HFFc6 (cell line): Measurements from ENCODE around the gene ESPNL. TPM values are rescaled to one million over a fixed set of nuclear protein-coding genes. Genes with fewer than 3 reads are reported as not detected.

ENCODE experiments used
- DNase-seq: peaks from one replicate; pipeline ENCODE4 v3.0.0-alpha.2; 2018
- H3K27ac Mint-ChIP-seq: 2 replicates; pipeline ENCODE4 v1.8.0; 2020; ENCODE audit warnings: mild to moderate bottlenecking, mixed read lengths
- H3K27me3 Mint-ChIP-seq: 2 replicates; pipeline ENCODE4 v1.8.0; 2021; ENCODE audit warnings: mild to moderate bottlenecking, moderate library complexity, mixed read lengths; ENCODE audit not compliant: insufficient read depth
- H3K36me3 Mint-ChIP-seq: 2 replicates; pipeline ENCODE4 v1.8.0; 2021; ENCODE audit warnings: low read depth, mixed read lengths
- H3K4me1 Mint-ChIP-seq: 2 replicates; pipeline ENCODE4 v1.8.0; 2020; ENCODE audit warnings: low read depth, mixed read lengths
- H3K4me3 Mint-ChIP-seq: 2 replicates; pipeline ENCODE4 v1.8.0; 2020; ENCODE audit warnings: mild to moderate bottlenecking, moderate library complexity, mixed read lengths
- H3K9me3 Mint-ChIP-seq: 2 replicates; pipeline ENCODE4 v1.8.0; 2020; ENCODE audit warnings: mild to moderate bottlenecking, mixed read lengths
- total RNA-seq, 6 experiments: library from RNA; stranded (reverse); fragmentation: NEBNext Ultra II Directional; extraction: Animal tissue kit (Norgen Biotek cat#: 25700); gene quantifications; 2 replicates in 1 of 6; 3 replicates in 5 of 6; pipeline ENCODE4 v1.2.3, GENCODE V29; 2021
- TF ChIP-seq, protein P1 (sequence below): fragments of 200-600 bp; sonication (generic); IDR thresholded peaks from 2 replicates; pipeline ENCODE4 v1.5.0; 2021; ENCODE audit warnings: antibody characterized with exemption, mild to moderate bottlenecking

Gene ESPNL
- total RNA-seq, 6 experiments from 2014 or later: 1.0 to 3.0 (median 2.6) TPM

DNA sequence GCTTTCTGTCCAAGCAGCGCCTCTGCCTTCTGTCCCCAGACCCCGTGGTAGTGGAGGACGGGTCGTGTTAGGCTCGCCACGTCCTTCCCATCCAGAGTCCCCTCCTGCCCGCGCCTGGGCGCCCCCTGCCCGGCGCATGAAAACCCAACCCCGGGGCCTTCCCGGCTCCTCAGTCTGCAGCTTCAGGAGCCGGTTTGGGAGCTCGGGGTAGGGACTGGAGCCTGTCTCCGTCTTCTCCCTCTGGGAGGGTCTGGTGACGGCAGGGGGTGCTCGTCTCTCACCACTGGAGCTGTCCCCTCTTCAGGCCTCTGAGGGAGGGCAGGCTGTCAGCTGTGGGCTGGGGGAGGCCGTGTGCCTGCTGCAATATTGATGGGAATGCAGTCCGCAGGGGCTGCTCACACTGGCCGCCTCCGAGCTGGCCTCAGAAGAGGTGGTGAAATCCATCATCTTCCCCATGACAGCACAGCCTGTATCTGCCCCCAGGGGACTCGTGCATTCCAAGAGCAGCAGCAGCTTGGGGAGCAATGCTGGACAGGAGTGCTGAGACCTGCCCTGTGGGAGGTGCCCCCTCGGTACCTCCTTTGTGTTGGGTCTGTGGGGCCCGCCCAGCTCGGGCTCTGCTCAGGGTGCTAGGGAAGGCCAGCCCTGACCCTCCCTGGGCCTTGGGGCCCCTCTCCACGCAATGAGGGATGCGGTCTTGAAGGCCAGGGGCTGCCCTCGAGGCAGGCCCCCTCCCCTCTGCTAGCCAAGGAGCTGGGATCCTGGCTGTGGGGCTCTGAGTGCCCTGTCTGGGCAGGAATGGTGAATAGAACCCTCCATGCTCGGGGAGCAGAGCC, 20.5 kb downstream of the ESPNL start:
- TF ChIP-seq, protein P1, sequence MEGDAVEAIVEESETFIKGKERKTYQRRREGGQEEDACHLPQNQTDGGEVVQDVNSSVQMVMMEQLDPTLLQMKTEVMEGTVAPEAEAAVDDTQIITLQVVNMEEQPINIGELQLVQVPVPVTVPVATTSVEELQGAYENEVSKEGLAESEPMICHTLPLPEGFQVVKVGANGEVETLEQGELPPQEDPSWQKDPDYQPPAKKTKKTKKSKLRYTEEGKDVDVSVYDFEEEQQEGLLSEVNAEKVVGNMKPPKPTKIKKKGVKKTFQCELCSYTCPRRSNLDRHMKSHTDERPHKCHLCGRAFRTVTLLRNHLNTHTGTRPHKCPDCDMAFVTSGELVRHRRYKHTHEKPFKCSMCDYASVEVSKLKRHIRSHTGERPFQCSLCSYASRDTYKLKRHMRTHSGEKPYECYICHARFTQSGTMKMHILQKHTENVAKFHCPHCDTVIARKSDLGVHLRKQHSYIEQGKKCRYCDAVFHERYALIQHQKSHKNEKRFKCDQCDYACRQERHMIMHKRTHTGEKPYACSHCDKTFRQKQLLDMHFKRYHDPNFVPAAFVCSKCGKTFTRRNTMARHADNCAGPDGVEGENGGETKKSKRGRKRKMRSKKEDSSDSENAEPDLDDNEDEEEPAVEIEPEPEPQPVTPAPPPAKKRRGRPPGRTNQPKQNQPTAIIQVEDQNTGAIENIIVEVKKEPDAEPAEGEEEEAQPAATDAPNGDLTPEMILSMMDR: peak; percentile 47; the same call in 1 of the 2 replicates
- H3K4me1 Mint-ChIP-seq: peaks cover 8% of the 10 kb centered on the region
- no peak for DNase-seq

GRCh38 chr2:238121511-238122286, 21.6 kb downstream of the ESPNL start:
- Mint-ChIP-seq H3K4me1 (peaks cover 8% of the 10 kb centered on the region), H3K27me3 (peaks cover 19% of the 10 kb centered on the region), H3K9me3 (no peaks in the 10 kb centered on the region), H3K27ac (no peak overlapping the region), H3K4me3 (no peak overlapping the region), H3K36me3 (0 out of 2 replicates have a peak, but pooled peaks cover 5% of the 10 kb centered on the region)
- DNase-seq: no peak
- TF ChIP-seq, protein P1: no peak

More for the DNA sequence above, 20.5 kb downstream of the ESPNL start:
- Mint-ChIP-seq H3K27ac (no peak overlapping the region), H3K36me3 (0 out of 2 replicates have a peak, but pooled peaks cover 5% of the 10 kb centered on the region), H3K9me3 (no peaks in the 10 kb centered on the region), H3K4me3 (no peak overlapping the region), H3K27me3 (peaks cover 19% of the 10 kb centered on the region)

- Mint-ChIP-seq H3K9me3 (no peaks in the 10 kb centered on the region), H3K4me1 (peaks cover 3% of the 10 kb centered on the region), H3K4me3 (no peak overlapping the region), H3K27ac (no peak overlapping the region), H3K27me3 (peaks cover 15% of the 10 kb centered on the region), H3K36me3 (0 out of 2 replicates have a peak, but pooled peaks cover 2% of the 10 kb centered on the region)
- DNase-seq: no peak
- TF ChIP-seq, protein P1: no peak
Measured at GRCh38 chr2:238122287-238123217, 22.4 kb downstream of the ESPNL start.

GRCh38 chr2:238123218-238123971, 23.3 kb downstream of the ESPNL start:
- Mint-ChIP-seq H3K27me3 (peaks cover 13% of the 10 kb centered on the region), H3K36me3 (no peaks in the 10 kb centered on the region), H3K4me3 (no peak overlapping the region), H3K9me3 (no peaks in the 10 kb centered on the region), H3K4me1 (no peaks in the 10 kb centered on the region), H3K27ac (no peak overlapping the region)
- TF ChIP-seq, protein P1: no peak
- no peak for DNase-seq
